PC-9 (cell line): Measurements from ENCODE around the gene GAB2. TPM values are rescaled to one million over a fixed set of nuclear protein-coding genes. Genes with fewer than 3 reads are reported as not detected.
A peak's percentile ranks its signal among the peaks of the same experiment; 100 is the strongest.

Experiments used
- BruUV-seq: library from RNA; stranded (reverse); fragments of 400-500 nt; replicated peaks from 2 replicates; lab custom pipeline; 2021; lab: Mats Ljungman, UMichigan
- CTCF ChIA-PET: fragments of 300-600 bp; sonication (Branson Sonifier 250); formaldehyde crosslinking; loops from one replicate; lab custom pipeline; 2022; ENCODE audit warnings: antibody characterized with exemption; lab: Charles Lee
- POLR2A ChIA-PET: fragments of 300-600 bp; sonication (Branson Sonifier 250); formaldehyde crosslinking; loops from one replicate; lab custom pipeline; 2022; ENCODE audit warnings: antibody characterized with exemption; ENCODE audit not compliant: unreplicated experiment; lab: Charles Lee
- DNase-seq, 2 experiments: peaks; one replicate each; pipeline versions ENCODE4 v3.0.0 to v3.0.0-alpha.2; 2015 to 2022; ENCODE audit warnings: mixed read lengths in 1 of 2
- H2AFZ ChIP-seq: fragments of 200-600 bp; sonication (generic); 2 replicates; pipeline ENCODE4 v1.8.1; 2017; ENCODE audit warnings: antibody characterized with exemption
- H3F3A ChIP-seq: fragments of 200-600 bp; sonication (generic); 2 replicates; pipeline ENCODE4 v1.8.1; 2017; ENCODE audit warnings: antibody characterized with exemption, mild to moderate bottlenecking, low read depth; ENCODE audit not compliant: insufficient read depth
- H3K27ac ChIP-seq: fragments of 200-600 bp; sonication (generic); 2 replicates; pipeline ENCODE4 v1.6.1; 2016; ENCODE audit warnings: mixed run types
- H3K27me3 ChIP-seq: fragments of 200-600 bp; sonication (generic); 2 replicates; pipeline ENCODE4 v1.6.1; 2016; ENCODE audit warnings: low read depth, mixed run types; ENCODE audit not compliant: insufficient read depth
- H3K36me3 ChIP-seq: fragments of 200-600 bp; sonication (generic); 2 replicates; pipeline ENCODE4 v1.6.1; 2016; ENCODE audit warnings: low read depth, mixed run types
- H3K4me1 ChIP-seq: fragments of 200-600 bp; sonication (generic); replicated peaks from 2 replicates; pipeline ENCODE4 v1.6.1; 2016; ENCODE audit warnings: mixed run types; ENCODE audit not compliant: insufficient read depth
- H3K4me2 ChIP-seq: fragments of 200-600 bp; sonication (generic); 2 replicates; pipeline ENCODE4 v1.6.1; 2017; ENCODE audit warnings: mixed run types
- H3K4me3 ChIP-seq: fragments of 200-600 bp; sonication (generic); 2 replicates; pipeline ENCODE4 v1.6.1; 2016; ENCODE audit warnings: mixed run types
- H3K79me2 ChIP-seq: fragments of 200-600 bp; sonication (generic); 2 replicates; pipeline ENCODE4 v1.6.1; 2017; ENCODE audit warnings: low read depth, mixed run types
- H3K9me2 ChIP-seq: fragments of 200-600 bp; sonication (generic); 2 replicates; pipeline ENCODE4 v1.8.1; 2017; ENCODE audit warnings: mild to moderate bottlenecking; ENCODE audit not compliant: insufficient read depth
- H3K9me3 ChIP-seq: fragments of 200-600 bp; sonication (generic); 2 replicates; pipeline ENCODE4 v1.8.1; 2016; ENCODE audit warnings: low read depth; ENCODE audit not compliant: insufficient read depth
- H4K20me1 ChIP-seq: fragments of 200-600 bp; sonication (generic); 2 replicates; pipeline ENCODE4 v1.8.1; 2017; ENCODE audit not compliant: insufficient read depth
- CTCF ChIP-seq: fragments of 200-600 bp; sonication (generic); conservative IDR thresholded peaks from 2 replicates; pipeline ENCODE4 v1.6.1; 2017; ENCODE audit warnings: mixed run types, antibody characterized with exemption, mild to moderate bottlenecking, moderate library complexity
- EZH2 ChIP-seq: fragments of 200-600 bp; sonication (generic); IDR thresholded peaks from 2 replicates; pipeline ENCODE4 v1.8.0; 2017; ENCODE audit warnings: antibody characterized with exemption, low read depth
- intact Hi-C: fragments of 100-400 bp; cut with micrococcal nuclease; formaldehyde crosslinking; loops from one replicate; pipeline ENCODE4 v1.10.0; 2022; ENCODE audit not compliant: unreplicated experiment
- total RNA-seq: library from RNA; stranded (reverse); gene quantifications from 2 replicates; pipeline ENCODE4 v1.2.3, GENCODE V29; 2021

Gene GAB2
- total RNA-seq, 1 experiment from 2014 or later: 17.5 TPM

GRCh38 chr11:78230161-78230877 lies 187.3 kb downstream of the GAB2 start:
- no peak for TF ChIP-seq EZH2
- TF ChIP-seq CTCF: no peak
- no peaks in the 10 kb centered on the region for H3K27me3 ChIP-seq
- no peak overlapping the region for H3K4me2 ChIP-seq
- no peaks in the 10 kb centered on the region for H3K9me2 ChIP-seq
- ChIA-PET POLR2A (no interaction called here), CTCF (no interaction called here)
- H3K9me3 ChIP-seq: no peaks in the 10 kb centered on the region; the same call in 1 of the 2 replicates
- no peaks in the 10 kb centered on the region for H3F3A ChIP-seq
- H3K4me1 ChIP-seq: no peaks in the 10 kb centered on the region
- no peak for DNase-seq
- H3K36me3 ChIP-seq: no peaks in the 10 kb centered on the region
- no TSS peak for BruUV-seq
- no peak overlapping the region for H3K27ac ChIP-seq
- H2AFZ ChIP-seq: no peak overlapping the region
- H3K4me3 ChIP-seq: no peak overlapping the region
- intact Hi-C loops: no loop called here
- no peaks in the 10 kb centered on the region for H4K20me1 ChIP-seq
- no peaks in the 10 kb centered on the region for H3K79me2 ChIP-seq

- BruUV-seq: no TSS peak
- no peaks in the 10 kb centered on the region for H3K36me3 ChIP-seq
- no peaks in the 10 kb centered on the region; the same call in 1 of the 2 replicates for H3K9me3 ChIP-seq
- CTCF ChIA-PET: interaction anchor here (2.0 kb wide), 1 partner anchor 187 kb away, joined by 9 read pairs; no protein-coding TSS in a partner anchor
- H3K9me2 ChIP-seq: no peaks in the 10 kb centered on the region
- H3K4me3 ChIP-seq: no peak overlapping the region
- no peak for TF ChIP-seq EZH2
- TF ChIP-seq CTCF: no peak
- no peak overlapping the region for H3K4me2 ChIP-seq
- POLR2A ChIA-PET: no interaction called here
- no peaks in the 10 kb centered on the region for H4K20me1 ChIP-seq
- no peak for DNase-seq
- no peaks in the 10 kb centered on the region for H3K79me2 ChIP-seq
- no peaks in the 10 kb centered on the region for H3K27me3 ChIP-seq
- H3K4me1 ChIP-seq: no peaks in the 10 kb centered on the region
- intact Hi-C loops: loop anchor here (5.0 kb wide), 1 partner anchor 592 kb away; the partner anchor contains the start of gene CLNS1A
- H2AFZ ChIP-seq: no peak overlapping the region
- H3F3A ChIP-seq: no peaks in the 10 kb centered on the region
- no peak overlapping the region for H3K27ac ChIP-seq
Observed at GRCh38 chr11:78229106-78229505, 188.5 kb downstream of the GAB2 start.

DNA sequence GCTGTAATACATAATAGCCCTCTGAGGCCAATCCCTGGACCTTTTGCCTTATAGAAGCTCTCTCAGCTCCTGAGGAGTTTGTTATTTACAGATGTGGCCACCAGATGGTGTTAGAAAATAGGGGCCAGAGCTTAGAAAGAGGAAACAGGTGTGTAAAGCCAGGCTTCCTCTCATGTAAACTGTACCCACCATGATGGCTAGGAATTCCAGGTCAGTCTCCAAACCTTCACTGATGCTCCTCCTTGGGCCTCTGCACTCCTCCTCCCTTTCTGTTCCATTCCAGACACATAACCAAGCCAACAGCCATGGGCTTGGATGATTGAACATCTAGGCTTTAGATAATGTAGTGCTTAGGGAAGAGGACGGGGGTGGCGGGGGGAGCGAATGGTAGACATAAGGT lies 189.2 kb downstream of the GAB2 start:
- Histone ChIP-seq H2AFZ (no peak overlapping the region), H3K9me2 (no peaks in the 10 kb centered on the region), H4K20me1 (no peaks in the 10 kb centered on the region), H3K36me3 (no peaks in the 10 kb centered on the region), H3K9me3 (no peaks in the 10 kb centered on the region; the same call in 1 of the 2 replicates), H3K4me2 (no peak overlapping the region), H3K27me3 (no peaks in the 10 kb centered on the region), H3K4me3 (no peak overlapping the region), H3K4me1 (no peaks in the 10 kb centered on the region), H3F3A (no peaks in the 10 kb centered on the region), H3K27ac (no peak overlapping the region), H3K79me2 (no peaks in the 10 kb centered on the region)
- ChIA-PET POLR2A (interaction anchor here (0.5 to 0.6 kb wide), 2 partner anchors 161 to 329 kb away, joined by 4 to 8 read pairs; no protein-coding TSS in a partner anchor), CTCF (interaction anchor here (0.5 to 2.0 kb wide), 11 partner anchors 9 to 358 kb away, joined by 3 to 11 read pairs (median 5); no protein-coding TSS in a partner anchor)
- no TSS peak for BruUV-seq
- TF ChIP-seq EZH2: no peak
- peak; percentile 86 for TF ChIP-seq CTCF
- intact Hi-C loops: loop anchor here (1.0 to 5.0 kb wide), 4 partner anchors 188 to 591 kb away; partner anchors contain the start of gene CLNS1A
- peak; percentile 45 to 64 for DNase-seq
